ENCODE results near the gene SLC25A33.

The SLC25A33 gene

GRCh38 chr1:9628541-9629444, 89.5 kb downstream of the SLC25A33 start:
- DNase-seq, result peak; percentile 65 to 73 (median 66)

GRCh38 chr1:9629445-9630201, 90.4 kb downstream of the SLC25A33 start:
- peak; percentile 83 to 90 (median 88) for DNase-seq

GRCh38 chr1:9630331-9631111, 91.3 kb downstream of the SLC25A33 start:
- no peak for DNase-seq

- DNase-seq, result no peak
Measured at GRCh38 chr1:9631613-9632012, 92.3 kb downstream of the SLC25A33 start.

GRCh38 chr1:9633493-9633892, 94.2 kb downstream of the SLC25A33 start:
- peak; percentile 35 to 61 (median 54) for DNase-seq

GRCh38 chr1:9634582-9634981, 95.3 kb downstream of the SLC25A33 start:
- no peak for DNase-seq

Measured in suppressor macrophage treated with lipopolysaccharide for 1 hour (primary cell).